Adrenal gland (tissue), 5 donors: ENCODE measurements around the gene ANTXR1.

Experiments
- POLR2A ChIP-seq, 2 donors: fragments of 450-650 bp; IDR thresholded peaks; one replicate each; pipeline ENCODE4 v1.6.1; 2017; ENCODE audit warnings: antibody characterized with exemption in 2 of 2, mild to moderate bottlenecking in 2 of 2, moderate library complexity in 1 of 2
- TF ChIP-seq, protein P1 (sequence below), 6 experiments: fragments of 450-650 bp in 4 of 6; fragments of 200-600 bp in 2 of 6; sonication (generic) in 1 of 6; IDR thresholded peaks; 1 replicate in 5 of 6; 2 replicates in 1 of 6; pipeline versions ENCODE4 v1.5.1 to v1.8.0; 2016 to 2021; ENCODE audit warnings: antibody characterized with exemption in 6 of 6, mild to moderate bottlenecking in 2 of 6, moderate library complexity in 1 of 6
- donor health status: DM: no; HTN: no; CAD: no.

DNA sequence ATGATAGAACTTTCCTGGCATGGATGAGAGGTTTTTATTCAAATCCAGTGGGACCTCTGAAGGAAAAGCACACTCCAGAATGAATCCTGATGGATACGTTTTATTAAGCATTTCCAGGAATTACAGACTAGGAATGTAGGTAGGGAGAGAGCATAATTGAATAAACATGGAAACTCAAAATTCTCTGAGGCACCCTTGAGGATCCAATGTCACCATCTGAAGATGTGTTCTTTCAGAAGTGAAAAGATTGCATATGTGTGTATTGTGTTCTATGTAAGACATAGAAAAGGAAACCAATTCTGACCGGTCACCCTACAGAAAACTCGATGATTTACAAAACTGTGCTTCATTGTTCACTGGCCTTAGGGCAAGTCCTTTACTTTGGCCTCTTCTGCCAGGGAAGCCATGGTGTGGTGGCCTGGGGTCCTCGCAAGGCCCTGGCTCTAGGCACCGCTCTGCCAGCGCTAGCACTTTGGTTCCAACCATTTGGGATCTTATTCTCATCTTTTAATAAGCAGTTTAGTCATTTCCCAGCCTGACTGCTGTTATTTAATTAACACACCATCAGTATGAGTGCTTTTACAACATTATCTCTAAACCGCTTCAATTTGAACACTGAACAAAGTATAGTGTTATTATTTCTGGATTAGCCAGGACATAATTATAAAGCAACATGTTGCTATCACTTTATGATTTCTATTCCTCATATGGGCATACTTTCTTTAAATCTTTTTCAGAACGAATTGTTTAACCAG, 43.1 kb upstream of the ANTXR1 start:
- TF ChIP-seq, protein P1, sequence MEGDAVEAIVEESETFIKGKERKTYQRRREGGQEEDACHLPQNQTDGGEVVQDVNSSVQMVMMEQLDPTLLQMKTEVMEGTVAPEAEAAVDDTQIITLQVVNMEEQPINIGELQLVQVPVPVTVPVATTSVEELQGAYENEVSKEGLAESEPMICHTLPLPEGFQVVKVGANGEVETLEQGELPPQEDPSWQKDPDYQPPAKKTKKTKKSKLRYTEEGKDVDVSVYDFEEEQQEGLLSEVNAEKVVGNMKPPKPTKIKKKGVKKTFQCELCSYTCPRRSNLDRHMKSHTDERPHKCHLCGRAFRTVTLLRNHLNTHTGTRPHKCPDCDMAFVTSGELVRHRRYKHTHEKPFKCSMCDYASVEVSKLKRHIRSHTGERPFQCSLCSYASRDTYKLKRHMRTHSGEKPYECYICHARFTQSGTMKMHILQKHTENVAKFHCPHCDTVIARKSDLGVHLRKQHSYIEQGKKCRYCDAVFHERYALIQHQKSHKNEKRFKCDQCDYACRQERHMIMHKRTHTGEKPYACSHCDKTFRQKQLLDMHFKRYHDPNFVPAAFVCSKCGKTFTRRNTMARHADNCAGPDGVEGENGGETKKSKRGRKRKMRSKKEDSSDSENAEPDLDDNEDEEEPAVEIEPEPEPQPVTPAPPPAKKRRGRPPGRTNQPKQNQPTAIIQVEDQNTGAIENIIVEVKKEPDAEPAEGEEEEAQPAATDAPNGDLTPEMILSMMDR (IDR thresholded peaks at IDR 0.05): no peak
- no peak for TF ChIP-seq POLR2A (IDR thresholded peaks at IDR 0.05)
